Pancreas (tissue), 10 donors: ENCODE measurements around the gene LAS1L. TPM values are rescaled to one million over a fixed set of nuclear protein-coding genes. Genes with fewer than 3 reads are reported as not detected.
"Not testable (repeated sequence)": the region's sequence is repeated elsewhere in the genome, so short reads cannot be mapped to it uniquely, and the experiment has no call there.

Source experiments
- ATAC-seq, 4 donors: fragments of 200-7000 bp; cut with Tn5 transposase; one replicate each; pipeline versions ENCODE4 v1.8.0 to v1.9.1; 2020; ENCODE audit warnings: mild to moderate bottlenecking in 4 of 4, moderate library complexity in 4 of 4
- DNase-seq, 6 donors: peaks; one replicate each; pipeline ENCODE4 v3.0.0-alpha.2; 2020
- FAIRE-seq: peaks from 2 replicates; lab custom pipeline; 2012; peaks lifted over from hg19 to GRCh38; lab: Jason Lieb, UNC
- H3K27ac ChIP-seq, 4 donors: fragments of 200-600 bp; sonication (generic); 1 replicate in 3 of 4; 2 replicates in 1 of 4; pipeline versions ENCODE4 v1.5.0 to v1.8.0; 2020
- H3K27me3 ChIP-seq, 4 donors: fragments of 200-600 bp; one replicate each; pipeline ENCODE4 v1.8.0; 2021
- H3K36me3 ChIP-seq, 3 donors: fragments of 200-600 bp; sonication (generic) in 1 of 3; one replicate each; pipeline versions ENCODE4 v1.5.0 to v1.8.0; 2020 to 2021
- H3K4me1 ChIP-seq, 3 donors: fragments of 200-600 bp; one replicate each; pipeline ENCODE4 v1.8.0; 2021
- H3K4me3 ChIP-seq, 4 donors: fragments of 200-600 bp; sonication (generic) in 2 of 4; one replicate each; pipeline versions ENCODE4 v1.5.0 to v1.8.0; 2020 to 2021
- H3K9me3 ChIP-seq, 4 donors: fragments of 200-600 bp; one replicate each; pipeline ENCODE4 v1.8.0; 2021
- CTCF ChIP-seq, 4 donors: fragments of 200-600 bp; sonication (generic) in 3 of 4; IDR thresholded peaks; one replicate each; pipeline versions ENCODE4 v1.5.0 to v1.8.0; 2021; ENCODE audit warnings: antibody characterized with exemption in 4 of 4
- WGBS, 2 donors: extraction: QIAGEN DNeasy Blood & Tissue Kit; methylation state at CpG; one replicate each; pipeline ENCODE4 v1.1.7; 2013; 5-methylcytosine and 5-hydroxymethylcytosine counted together
- intact Hi-C, 3 donors: fragments of 100-400 bp; cut with DNase I; formaldehyde crosslinking; loops; one replicate each; pipeline versions ENCODE4 v1.11.1 to v1.14.2; 2022
- polyA plus RNA-seq, 2 donors: library from polyadenylated mRNA; stranded (reverse); fragments of 200-250 nt; gene quantifications; one replicate each; pipeline ENCODE4 v1.2.3, GENCODE V29; 2013
- total RNA-seq, 6 donors: library from RNA; stranded (reverse); fragmentation: NEBNext Ultra II Directional in 4 of 6; extraction: Animal tissue kit (Norgen Biotek cat#: 25700) in 4 of 6; gene quantifications; one replicate each; pipeline versions ENCODE4 v1.2.1 to v1.2.4, GENCODE V29; 2021 to 2023
- donor health status: healthy with polysubstance abuse.
- donor health status: DM: no; HTN: no; CAD: no; lungs with moderate emphysema.
- donor health status: DM: no; HTN: no; CAD: no.
- donor health status: control.
- donor health status: control.
- donor health status: Bipolar disorder and iron deficiency.
- donor health status: DM: yes; HTN: yes; CAD: no.
- donor health status: DM: no; HTN: no; CAD: no.
- donor health status: DM: no; HTN: no; CAD: no.
- donor health status: DM: yes; HTN: yes; CAD: no.

Gene LAS1L
- total and polyA plus RNA-seq, 8 donors, result 10.5 to 26.9 (median 14.4) TPM

DNA sequence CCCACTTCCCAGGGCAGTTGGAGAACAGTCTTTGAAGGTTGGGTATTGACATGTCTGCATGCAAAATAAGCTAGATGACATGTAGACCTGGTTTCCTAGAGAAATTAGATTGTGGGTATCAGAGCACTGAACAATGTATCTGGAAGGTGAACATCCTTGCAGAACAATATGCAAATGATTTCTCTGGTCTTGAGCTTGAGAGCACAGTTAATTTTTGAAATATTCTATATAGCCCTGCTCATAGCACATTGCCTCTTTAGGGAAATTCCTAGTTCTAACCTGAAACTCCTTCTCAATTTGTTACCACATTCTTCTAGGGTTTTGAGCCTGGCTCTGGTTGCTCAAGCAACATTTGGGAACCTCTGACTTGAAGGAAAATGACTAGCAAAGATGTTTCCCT, 41.6 kb upstream of the LAS1L start:
- TF ChIP-seq CTCF (IDR thresholded peaks at IDR 0.05), result no peak
- no peaks in the 10 kb centered on the region for H3K9me3 ChIP-seq

GRCh38 chrX:65575022-65575421, 40.4 kb upstream of the LAS1L start:
- Histone ChIP-seq H3K27ac (no peak overlapping the region), H3K9me3 (no peaks in the 10 kb centered on the region), H3K4me1 (no peaks in the 10 kb centered on the region), H3K4me3 (no peak overlapping the region), H3K27me3 (no peaks in the 10 kb centered on the region), H3K36me3 (no peaks in the 10 kb centered on the region)
- no peak for DNase-seq
- no peak for ATAC-seq
- 28 to 33% methylated on average over 3 of the region's 3 CpGs for WGBS, 2 donors
- no peak for FAIRE-seq
- no peak for TF ChIP-seq CTCF (IDR thresholded peaks at IDR 0.05)
- intact Hi-C loops, result no loop called here

More for the DNA sequence above, 41.6 kb upstream of the LAS1L start:
- FAIRE-seq (no peak), DNase-seq (no peak), ATAC-seq (no peak)
- Histone ChIP-seq H3K27ac (no peak overlapping the region), H3K36me3 (no peaks in the 10 kb centered on the region), H3K27me3 (peaks cover 0 to 8% (median 0%) of the 10 kb centered on the region in 4 donors), H3K4me3 (no peak overlapping the region), H3K4me1 (no peaks in the 10 kb centered on the region)
- intact Hi-C loops, result no loop called here

- Histone ChIP-seq H3K27me3 (no peaks in the 10 kb centered on the region), H3K4me3 (no peak overlapping the region), H3K27ac (no peak overlapping the region), H3K4me1 (no peaks in the 10 kb centered on the region), H3K36me3 (no peaks in the 10 kb centered on the region), H3K9me3 (no peaks in the 10 kb centered on the region)
- no peak for TF ChIP-seq CTCF (IDR thresholded peaks at IDR 0.05)
- intact Hi-C loops, result no loop called here
- WGBS, 2 donors, result 44 to 78% methylated on average over 2 of the region's 2 CpGs
- ATAC-seq (no peak), FAIRE-seq (no peak), DNase-seq (no peak)
These were observed 39.8 kb upstream of the LAS1L start for GRCh38 chrX:65574356-65574755.

GRCh38 chrX:65572971-65573370, 38.4 kb upstream of the LAS1L start:
- no peak for FAIRE-seq

GRCh38 chrX:65562850-65563249, 28.3 kb upstream of the LAS1L start:
- 73 to 82% methylated on average over 1 of the region's 1 CpG for WGBS, 2 donors
- H3K9me3 ChIP-seq, H3K4me1 ChIP-seq, ATAC-seq, DNase-seq, FAIRE-seq, intact Hi-C loops, H3K4me3 ChIP-seq, H3K27me3 ChIP-seq, H3K36me3 ChIP-seq, H3K27ac ChIP-seq: not testable (repeated sequence)

More at GRCh38 chrX:65572971-65573370, 38.4 kb upstream of the LAS1L start:
- no peak for ATAC-seq
- no peaks in the 10 kb centered on the region for H3K4me1 ChIP-seq
- WGBS, 2 donors, result 86 to 89% methylated on average over 4 of the region's 4 CpGs
- no peak for DNase-seq
- H3K27me3 ChIP-seq, result peaks cover 0 to 6% (median 0%) of the 10 kb centered on the region in 4 donors
- no peaks in the 10 kb centered on the region for H3K9me3 ChIP-seq
- no peak overlapping the region for H3K4me3 ChIP-seq
- no peak for TF ChIP-seq CTCF (IDR thresholded peaks at IDR 0.05)
- intact Hi-C loops, result no loop called here
- no peaks in the 10 kb centered on the region for H3K36me3 ChIP-seq
- H3K27ac ChIP-seq, result no peak overlapping the region
